ENCODE results near the gene GATD1. TPM values are rescaled to one million over a fixed set of nuclear protein-coding genes. Genes with fewer than 3 reads are reported as not detected.

Gene GATD1
- total RNA-seq, 2 experiments from 2014 or later, result 109 to 117 TPM

GRCh38 chr11:727859-728748 lies 49.2 kb downstream of the GATD1 start:
- Histone ChIP-seq H3K36me3 (ENCODE audit: insufficient read depth, low read length) (no peaks in the 10 kb centered on the region), H3K9me2 (ENCODE audit: insufficient read depth, low read length) (no peaks in the 10 kb centered on the region), H3K27ac (ENCODE audit: low read depth, low read length, poor library complexity, severe bottlenecking) (no peak overlapping the region), H2AFZ (ENCODE audit: low read length) (no peak overlapping the region), H4K20me1 (ENCODE audit: insufficient read depth, low read length) (no peaks in the 10 kb centered on the region), H3K4me3 (ENCODE audit: low read depth, low read length, poor library complexity, severe bottlenecking) (no peak overlapping the region), H3K4me1 (ENCODE audit: insufficient read depth, low read length, poor library complexity, severe bottlenecking) (peaks cover 39% of the 10 kb centered on the region), H3K79me2 (ENCODE audit: insufficient read depth, low read depth, low read length) (no peaks in the 10 kb centered on the region), H3K4me2 (ENCODE audit: low read length) (no peak overlapping the region), H3K9me3 (ENCODE audit: low read length) (no peaks in the 10 kb centered on the region)
- ChIA-PET POLR2A (interaction anchor here (0.5 kb wide), 1 partner anchor 59 kb away, joined by 4 read pairs; no protein-coding TSS in a partner anchor), CTCF (ENCODE audit: unreplicated experiment) (no interaction called here)
- intact Hi-C loops (cut with micrococcal nuclease; ENCODE audit: unreplicated experiment), result loop anchor here (1.0 kb wide), 1 partner anchor 37 kb away; no protein-coding TSS in a partner anchor
- TF ChIP-seq CTCF (conservative IDR thresholded peaks at IDR 0.05; ENCODE audit: low read length), result peak; percentile 92
- no peak for TF ChIP-seq EZH2phosphoT487 (IDR thresholded peaks at IDR 0.05; ENCODE audit: borderline replicate concordance, low read depth, low read length)
- peak; percentile 73 for DNase-seq (ENCODE audit: low spot score)
- no TSS peak for BruUV-seq (replicated peaks)

GRCh38 chr11:727281-727701 lies 50.0 kb downstream of the GATD1 start:
- intact Hi-C loops (cut with micrococcal nuclease; ENCODE audit: unreplicated experiment), result no loop called here
- BruUV-seq (replicated peaks), result no TSS peak
- Histone ChIP-seq H3K36me3 (ENCODE audit: insufficient read depth, low read length) (no peaks in the 10 kb centered on the region), H3K9me3 (ENCODE audit: low read length) (no peaks in the 10 kb centered on the region), H3K4me1 (ENCODE audit: insufficient read depth, low read length, poor library complexity, severe bottlenecking) (peaks cover 43% of the 10 kb centered on the region), H2AFZ (ENCODE audit: low read length) (no peak overlapping the region), H3K79me2 (ENCODE audit: insufficient read depth, low read depth, low read length) (no peaks in the 10 kb centered on the region), H3K4me2 (ENCODE audit: low read length) (no peak overlapping the region), H3K27ac (ENCODE audit: low read depth, low read length, poor library complexity, severe bottlenecking) (no peak overlapping the region), H3K4me3 (ENCODE audit: low read depth, low read length, poor library complexity, severe bottlenecking) (no peak overlapping the region), H3K9me2 (ENCODE audit: insufficient read depth, low read length) (no peaks in the 10 kb centered on the region), H4K20me1 (ENCODE audit: insufficient read depth, low read length) (no peaks in the 10 kb centered on the region)
- no peak for DNase-seq (ENCODE audit: low spot score)
- TF ChIP-seq CTCF (conservative IDR thresholded peaks at IDR 0.05; ENCODE audit: low read length), result no peak
- no peak for TF ChIP-seq EZH2phosphoT487 (IDR thresholded peaks at IDR 0.05; ENCODE audit: borderline replicate concordance, low read depth, low read length)
- ChIA-PET POLR2A (interaction anchor here (1.0 to 1.1 kb wide), 2 partner anchors 18 to 68 kb away, joined by 3 read pairs; no protein-coding TSS in a partner anchor), CTCF (ENCODE audit: unreplicated experiment) (no interaction called here)
